HepG2 (cell line): ENCODE results near the gene SYTL3. TPM values are rescaled to one million over a fixed set of nuclear protein-coding genes. Genes with fewer than 3 reads are reported as not detected.
A peak's percentile ranks its signal among the peaks of the same experiment; 100 is the strongest.

Experiments
- ATF7-NPFF ChIP-seq: sonication (generic); formaldehyde crosslinking; IDR thresholded peaks from 2 replicates; pipeline ENCODE4 v1.8.1; 2023; ENCODE audit warnings: mild to moderate bottlenecking, low read depth, missing genetic modification reagents, moderate library complexity
- BHLHE40 ChIP-seq: IDR thresholded peaks from 2 replicates; pipeline ENCODE4 v1.6.1; 2011; ENCODE audit warnings: low read length, improper control_type of control experiment
- CBX2 ChIP-seq, 2 experiments: fragments of 200-600 bp in 1 of 2; sonication (generic); formaldehyde crosslinking in 1 of 2; IDR thresholded peaks; 2 replicates each; pipeline versions ENCODE4 v1.7.0 to v1.8.1; 2018 to 2022; ENCODE audit warnings: low read depth in 2 of 2, low read length in 1 of 2, mild to moderate bottlenecking in 1 of 2, missing genetic modification reagents in 1 of 2
- FOXC1 ChIP-seq: sonication (generic); formaldehyde crosslinking; IDR thresholded peaks from 2 replicates; pipeline ENCODE4 v1.8.0; 2022; ENCODE audit warnings: mild to moderate bottlenecking, missing genetic modification reagents, borderline replicate concordance
- HMGXB4 ChIP-seq, 2 experiments: sonication (generic) in 1 of 2; formaldehyde crosslinking in 1 of 2; IDR thresholded peaks; 2 replicates each; pipeline versions ENCODE4 v1.4.0 to v1.6.1; 2018 to 2020; ENCODE audit warnings: missing genetic modification reagents in 2 of 2, borderline replicate concordance in 1 of 2, low read depth in 1 of 2, mild to moderate bottlenecking in 1 of 2, missing biosample characterization in 1 of 2
- LRRFIP1 ChIP-seq: sonication (generic); formaldehyde crosslinking; conservative IDR thresholded peaks from 2 replicates; pipeline ENCODE4 v1.4.0; 2020; ENCODE audit warnings: missing genetic modification reagents
- RAD21 ChIP-seq: fragments of 450-650 bp; formaldehyde crosslinking; IDR thresholded peaks from 2 replicates; pipeline ENCODE4 v1.5.0; 2020; ENCODE audit warnings: mild to moderate bottlenecking
- RFX5 ChIP-seq: IDR thresholded peaks from 2 replicates; pipeline ENCODE4 v1.6.1; 2011; ENCODE audit warnings: low read depth, low read length, improper control_type of control experiment
- SAFB2 ChIP-seq: sonication (generic); formaldehyde crosslinking; IDR thresholded peaks from 2 replicates; pipeline ENCODE4 v1.5.1; 2020; ENCODE audit warnings: missing genetic modification reagents, low read depth, mild to moderate bottlenecking, borderline replicate concordance
- SALL1 ChIP-seq: sonication (generic); formaldehyde crosslinking; IDR thresholded peaks from 2 replicates; pipeline ENCODE4 v1.8.0; 2022; ENCODE audit warnings: mild to moderate bottlenecking, missing genetic modification reagents
- SOX5 ChIP-seq: IDR thresholded peaks from 2 replicates; pipeline ENCODE4 v1.6.1; 2016; ENCODE audit warnings: borderline replicate concordance
- SUZ12 ChIP-seq: fragments of 150-350 bp; IDR thresholded peaks from 2 replicates; pipeline ENCODE4 v1.6.1; 2014; ENCODE audit warnings: low read depth, low read length
- TBX2 ChIP-seq: sonication (generic); formaldehyde crosslinking; IDR thresholded peaks from 2 replicates; pipeline ENCODE4 v1.5.0; 2020; ENCODE audit warnings: missing genetic modification reagents, mild to moderate bottlenecking, borderline replicate concordance
- XRCC5 ChIP-seq: fragments of 200-400 bp; formaldehyde crosslinking; optimal IDR thresholded peaks from 2 replicates; pipeline ENCODE3; 2017; ENCODE audit warnings: mild to moderate bottlenecking, low read length
- ZBTB1 ChIP-seq: sonication (generic); formaldehyde crosslinking; IDR thresholded peaks from 2 replicates; pipeline ENCODE4 v1.4.0; 2020; ENCODE audit warnings: missing genetic modification reagents, borderline replicate concordance
- ZBTB39 ChIP-seq: sonication (generic); formaldehyde crosslinking; IDR thresholded peaks from 2 replicates; pipeline ENCODE4 v1.5.0; 2020; ENCODE audit warnings: missing genetic modification reagents
- ZKSCAN8 ChIP-seq: IDR thresholded peaks from 2 replicates; pipeline ENCODE4 v1.6.1; 2016; ENCODE audit warnings: borderline replicate concordance, missing genetic modification reagents, missing compliant biosample characterization
- ZNF513 ChIP-seq: sonication (generic); formaldehyde crosslinking; conservative IDR thresholded peaks from 2 replicates; pipeline ENCODE4 v1.5.0; 2020; ENCODE audit warnings: missing genetic modification reagents
- ZNF740 ChIP-seq: sonication (generic); formaldehyde crosslinking; IDR thresholded peaks from 2 replicates; pipeline ENCODE4 v1.4.0; 2020; ENCODE audit warnings: missing genetic modification reagents
- polyA plus RNA-seq, 8 experiments: library from polyadenylated mRNA; depleted of rRNA in 3 of 8; stranded (reverse) in 7 of 8; unstranded in 1 of 8; fragments of >200 nt; fragmentation: Illumina TruSeq in 4 of 8; extraction: Trizol in 4 of 8; gene quantifications; 2 replicates each; pipeline versions ENCODE4 v1.2.1 to v1.2.3, GENCODE V29; 2011 to 2016; ENCODE audit warnings: low read depth in 4 of 8, missing spikeins in 1 of 8, mixed read lengths in 1 of 8; ENCODE audit not compliant: insufficient read depth in 1 of 8
- total RNA-seq, 5 experiments: library from RNA; depleted of rRNA; stranded (reverse); fragments of >200 nt; fragmentation: Illumina TruSeq; extraction: Trizol; gene quantifications; 2 replicates each; pipeline ENCODE4 v1.2.3, GENCODE V29; 2016; ENCODE audit warnings: low read depth in 1 of 5

Gene SYTL3
- total and polyA plus RNA-seq, 2 of the 13 experiments (the other 11 are each of a cell fraction or from before 2014, with no cell fraction given) = 0.11 to 0.28 TPM

GRCh38 chr6:158718461-158719046 is 68.7 kb downstream of the SYTL3 start (continued):
- TF ChIP-seq FOXC1 (CRISPR knock-in tag) (0 out of 2 replicates have a peak, but pooled peaks have one; percentile 20), RFX5 (no peak), CBX2 (IDR thresholded peaks at IDR 0.05; ENCODE audit: low read depth, low read length) (no peak), CBX2 (CRISPR knock-in tag; IDR thresholded peaks at IDR 0.05; ENCODE audit: low read depth) (no peak), SAFB2 (no peak), ZNF513 (CRISPR knock-in tag) (no peak), LRRFIP1 (CRISPR knock-in tag) (no peak), SOX5 (CRISPR knock-in tag) (no peak), ZBTB1 (CRISPR knock-in tag) (no peak), ZKSCAN8 (CRISPR knock-in tag) (no peak), ZNF740 (CRISPR knock-in tag) (no peak), TBX2 (CRISPR knock-in tag) (no peak), BHLHE40 (0 out of 2 replicates have a peak, but pooled peaks have one; percentile 2), SUZ12 (no peak), HMGXB4 (CRISPR knock-in tag; IDR thresholded peaks at IDR 0.05; ENCODE audit: borderline replicate concordance in 1 of 2, low read depth in 1 of 2) (0 out of 4 replicates have a peak, but pooled peaks of 1 of the 2 experiments have one; percentile 20), XRCC5 (peak; percentile 69), ATF7-NPFF (CRISPR knock-in tag) (no peak), ZBTB39 (CRISPR knock-in tag) (0 out of 2 replicates have a peak, but pooled peaks have one; percentile 60), SALL1 (CRISPR knock-in tag) (peak; percentile 43; the same call in 1 of the 2 replicates), RAD21 (CRISPR knock-in tag) (peak; percentile 66; the same call in 1 of the 2 replicates)
